A673 (cell line): ENCODE data around the gene NMT1.

Source experiments
- CTCF ChIP-seq: fragments of 300-800, 200-600 bp; sonication (generic); conservative IDR thresholded peaks from 2 replicates; pipeline ENCODE4 v1.5.1; 2017; ENCODE audit warnings: low read depth, mild to moderate bottlenecking, antibody characterized with exemption, low read length, moderate library complexity, mixed read lengths
- EZH2 ChIP-seq: fragments of 200-600 bp; sonication (generic); IDR thresholded peaks from 2 replicates; pipeline ENCODE4 v1.6.1; 2017; ENCODE audit warnings: borderline replicate concordance, low read depth, mild to moderate bottlenecking, mixed read lengths, antibody characterized with exemption, low read length; ENCODE audit not compliant: poor library complexity, severe bottlenecking

- TF ChIP-seq CTCF (peak; percentile 62), EZH2 (no peak)
Observed at GRCh38 chr17:45132572-45133463, 71.7 kb downstream of the NMT1 start.
